B cell (primary cell): ENCODE results near the gene TAS2R13.

Experiments used
- EZH2 ChIP-seq: IDR thresholded peaks from 2 replicates; pipeline ENCODE4 v1.6.1; 2012; ENCODE audit warnings: borderline replicate concordance, low read depth, mild to moderate bottlenecking, moderate library complexity, low read length; ENCODE audit not compliant: insufficient read depth, poor library complexity, severe bottlenecking
- TF ChIP-seq, protein P1 (sequence below): fragments of 200-600 bp; IDR thresholded peaks from one replicate; pipeline ENCODE4 v1.8.0; 2022; ENCODE audit warnings: antibody characterized with exemption, mild to moderate bottlenecking

GRCh38 chr12:10873378-10873777 is 36.0 kb downstream of the TAS2R13 start:
- TF ChIP-seq, protein P1, sequence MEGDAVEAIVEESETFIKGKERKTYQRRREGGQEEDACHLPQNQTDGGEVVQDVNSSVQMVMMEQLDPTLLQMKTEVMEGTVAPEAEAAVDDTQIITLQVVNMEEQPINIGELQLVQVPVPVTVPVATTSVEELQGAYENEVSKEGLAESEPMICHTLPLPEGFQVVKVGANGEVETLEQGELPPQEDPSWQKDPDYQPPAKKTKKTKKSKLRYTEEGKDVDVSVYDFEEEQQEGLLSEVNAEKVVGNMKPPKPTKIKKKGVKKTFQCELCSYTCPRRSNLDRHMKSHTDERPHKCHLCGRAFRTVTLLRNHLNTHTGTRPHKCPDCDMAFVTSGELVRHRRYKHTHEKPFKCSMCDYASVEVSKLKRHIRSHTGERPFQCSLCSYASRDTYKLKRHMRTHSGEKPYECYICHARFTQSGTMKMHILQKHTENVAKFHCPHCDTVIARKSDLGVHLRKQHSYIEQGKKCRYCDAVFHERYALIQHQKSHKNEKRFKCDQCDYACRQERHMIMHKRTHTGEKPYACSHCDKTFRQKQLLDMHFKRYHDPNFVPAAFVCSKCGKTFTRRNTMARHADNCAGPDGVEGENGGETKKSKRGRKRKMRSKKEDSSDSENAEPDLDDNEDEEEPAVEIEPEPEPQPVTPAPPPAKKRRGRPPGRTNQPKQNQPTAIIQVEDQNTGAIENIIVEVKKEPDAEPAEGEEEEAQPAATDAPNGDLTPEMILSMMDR = no peak
- no peak for TF ChIP-seq EZH2
